BE2C (cell line): Measurements from ENCODE around the gene HEG1.

Experiments used
- DNase-seq: peaks from one replicate; pipeline ENCODE4 v3.0.0-alpha.2; 2020
- H3K27me3 ChIP-seq: fragments of 250-450 bp; sonication (Bioruptor Pico); 2 replicates; pipeline ENCODE4 v1.5.1; 2020; ENCODE audit warnings: mild to moderate bottlenecking
- H3K36me3 ChIP-seq: fragments of 250-450 bp; sonication (Bioruptor Pico); 2 replicates; pipeline ENCODE4 v1.5.1; 2020; ENCODE audit warnings: mild to moderate bottlenecking
- H3K4me1 ChIP-seq: fragments of 250-450 bp; sonication (Bioruptor Pico); 2 replicates; pipeline ENCODE4 v1.5.1; 2020
- H3K4me3 ChIP-seq: 2 replicates; pipeline ENCODE4 v1.5.1; 2011; ENCODE audit warnings: low read depth, low read length
- H3K9me3 ChIP-seq: fragments of 250-450 bp; sonication (Bioruptor Pico); 2 replicates; pipeline ENCODE4 v1.5.1; 2020
- CTCF ChIP-seq: IDR thresholded peaks from 2 replicates; pipeline ENCODE4 v1.5.1; 2012; ENCODE audit warnings: mild to moderate bottlenecking, low read depth, low read length

Gene HEG1

GRCh38 chr3:124950026-124950425 is 105.8 kb downstream of the HEG1 start:
- no peak for DNase-seq
- no peaks in the 10 kb centered on the region for H3K9me3 ChIP-seq
- H3K36me3 ChIP-seq = no peaks in the 10 kb centered on the region
- TF ChIP-seq CTCF = no peak
- H3K4me1 ChIP-seq = peaks cover 3% of the 10 kb centered on the region
- no peaks in the 10 kb centered on the region for H3K27me3 ChIP-seq
- H3K4me3 ChIP-seq = no peak overlapping the region

- Histone ChIP-seq H3K27me3 (no peaks in the 10 kb centered on the region), H3K9me3 (no peaks in the 10 kb centered on the region), H3K4me3 (no peak overlapping the region), H3K36me3 (no peaks in the 10 kb centered on the region), H3K4me1 (no peaks in the 10 kb centered on the region)
- DNase-seq = no peak
- no peak for TF ChIP-seq CTCF
Observed at GRCh38 chr3:124942613-124943012, 113.2 kb downstream of the HEG1 start.

- no peak for TF ChIP-seq CTCF
- DNase-seq = no peak
- no peak overlapping the region for H3K4me3 ChIP-seq
- H3K9me3 ChIP-seq = no peaks in the 10 kb centered on the region
- H3K4me1 ChIP-seq = no peaks in the 10 kb centered on the region
- no peaks in the 10 kb centered on the region for H3K27me3 ChIP-seq
- no peaks in the 10 kb centered on the region for H3K36me3 ChIP-seq
Observed at GRCh38 chr3:124941771-124942170, 114.0 kb downstream of the HEG1 start.

GRCh38 chr3:124939661-124940060 is 116.1 kb downstream of the HEG1 start:
- H3K9me3 ChIP-seq = no peaks in the 10 kb centered on the region
- no peaks in the 10 kb centered on the region for H3K4me1 ChIP-seq
- no peaks in the 10 kb centered on the region for H3K36me3 ChIP-seq
- H3K4me3 ChIP-seq = no peak overlapping the region
- no peaks in the 10 kb centered on the region for H3K27me3 ChIP-seq
- DNase-seq = no peak
- TF ChIP-seq CTCF = no peak

- no peak for TF ChIP-seq CTCF
- Histone ChIP-seq H3K9me3 (no peaks in the 10 kb centered on the region), H3K36me3 (no peaks in the 10 kb centered on the region), H3K27me3 (no peaks in the 10 kb centered on the region), H3K4me3 (no peak overlapping the region), H3K4me1 (no peaks in the 10 kb centered on the region)
- DNase-seq = no peak
Observed at GRCh38 chr3:124938896-124939295, 116.9 kb downstream of the HEG1 start.

GRCh38 chr3:124937049-124937448 is 118.7 kb downstream of the HEG1 start:
- Histone ChIP-seq H3K9me3 (no peaks in the 10 kb centered on the region), H3K4me3 (no peak overlapping the region), H3K27me3 (no peaks in the 10 kb centered on the region), H3K36me3 (no peaks in the 10 kb centered on the region), H3K4me1 (no peaks in the 10 kb centered on the region)
- DNase-seq = no peak
- TF ChIP-seq CTCF = no peak
